NCI-H2107 treated with DMSO at 0.1 percent for 48 hours (cell line): ENCODE data around the gene UNC13B.

Source experiments
- DNase-seq: peaks from one replicate; lab custom pipeline; 2025; ENCODE audit not compliant: unreplicated experiment; lab: John Stamatoyannopoulos, UW

Gene UNC13B

DNA sequence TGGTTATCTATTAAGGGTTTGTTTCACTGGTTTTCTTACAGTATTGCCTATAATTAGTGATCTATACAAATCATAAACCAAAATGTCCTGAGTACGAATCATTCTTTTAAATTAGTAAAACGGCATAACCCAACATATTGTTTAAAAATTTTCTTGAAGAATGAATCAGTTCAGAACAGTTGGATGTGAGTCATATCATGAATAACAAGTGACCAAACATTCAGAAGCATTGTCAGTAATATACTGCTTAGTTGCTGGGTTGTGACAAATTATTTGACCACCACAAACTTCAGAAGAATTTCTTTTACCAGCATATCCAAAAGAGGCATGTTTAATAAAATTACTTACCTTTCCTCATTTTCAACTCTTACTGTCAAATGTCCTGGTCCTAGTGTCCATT lies 111.2 kb downstream of the UNC13B start:
- DNase-seq = no peak

DNA sequence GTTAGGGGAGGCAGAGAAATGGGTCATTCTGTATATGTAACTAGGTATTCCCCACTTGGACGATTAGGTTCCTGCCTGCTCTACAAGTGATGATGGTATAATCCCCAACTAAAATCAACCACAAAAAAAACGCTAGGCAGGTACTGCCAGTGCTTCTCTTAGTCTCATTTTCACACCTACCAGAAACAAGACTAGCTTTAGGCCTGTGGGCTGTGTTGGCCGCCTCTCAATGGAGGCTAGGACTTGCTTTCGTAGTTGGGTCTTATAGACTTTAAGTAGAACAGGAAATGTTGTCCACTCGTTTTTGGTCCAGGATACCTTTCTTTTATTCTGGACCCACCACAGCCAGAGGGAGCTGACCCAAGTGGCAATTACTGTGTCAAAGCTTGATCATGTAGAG lies 111.8 kb downstream of the UNC13B start:
- no peak for DNase-seq

DNA sequence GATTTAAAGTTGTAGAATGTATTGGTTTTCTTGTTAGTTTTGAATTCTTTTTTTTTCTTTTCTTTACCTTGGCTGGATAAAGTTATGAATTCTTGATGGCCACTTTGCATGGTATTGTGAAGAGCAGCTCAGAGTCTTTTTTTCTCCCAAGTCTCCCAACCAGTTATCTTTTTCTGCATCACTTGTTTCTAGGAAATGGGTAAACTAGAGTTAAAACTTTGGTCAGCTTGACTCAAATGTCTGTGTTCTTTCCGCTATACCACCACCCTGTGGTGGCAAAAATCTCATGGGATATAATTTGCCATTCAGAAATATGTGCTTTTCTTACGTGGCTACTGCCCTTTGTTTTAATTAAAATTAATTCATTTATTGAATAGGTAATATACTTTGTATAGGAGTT lies 113.2 kb downstream of the UNC13B start:
- DNase-seq = no peak

DNA sequence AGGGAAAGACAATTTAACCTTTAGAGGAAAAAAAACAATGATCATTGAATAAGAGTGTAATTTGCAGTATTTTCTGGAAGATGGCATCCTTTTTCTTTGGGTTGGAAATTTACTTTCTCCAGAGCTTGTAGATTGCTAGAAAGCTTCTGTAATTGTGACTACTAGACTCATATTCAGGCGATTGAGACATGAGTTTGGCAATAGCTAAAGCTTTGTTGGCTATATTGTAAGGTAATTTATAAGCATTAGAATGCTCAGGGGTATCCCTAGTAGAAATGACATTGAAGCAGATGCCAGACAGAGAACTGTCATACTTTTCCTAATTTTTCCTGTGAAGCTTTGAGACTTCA lies 115.3 kb downstream of the UNC13B start:
- no peak for DNase-seq

DNA sequence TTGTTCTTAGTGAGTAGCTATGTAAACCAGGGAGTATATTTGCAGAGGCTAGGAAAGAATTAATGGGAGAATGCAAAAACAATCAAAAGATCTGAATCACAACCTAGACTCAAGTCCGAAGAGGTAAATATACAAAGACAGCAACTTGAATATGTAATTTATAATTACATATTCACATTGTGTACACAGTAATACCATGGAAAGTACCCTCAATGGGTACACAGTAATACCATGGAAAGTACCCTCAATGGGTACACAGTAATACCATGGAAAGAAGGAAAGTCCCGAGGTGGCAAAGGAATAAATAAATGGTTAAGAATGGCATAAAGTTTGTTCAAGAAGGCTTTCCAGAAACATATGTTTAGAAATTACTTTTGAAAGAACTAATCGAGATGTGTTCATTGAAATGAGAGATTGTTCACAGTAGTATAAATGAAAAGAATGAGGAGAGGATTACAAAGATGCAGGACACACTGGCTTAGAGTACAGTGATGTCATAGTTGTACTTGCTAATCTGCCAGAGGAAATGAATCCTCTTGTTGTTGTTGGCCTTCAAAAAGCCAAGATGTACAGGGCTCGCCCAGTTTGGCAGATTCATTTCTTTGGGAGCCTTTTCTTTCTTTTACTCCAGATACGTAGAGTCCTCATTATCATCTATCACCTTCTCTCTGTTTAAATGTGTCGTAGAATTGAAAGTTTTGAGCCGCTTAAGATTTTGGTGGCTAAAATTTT lies 116.0 kb downstream of the UNC13B start:
- DNase-seq = no peak

DNA sequence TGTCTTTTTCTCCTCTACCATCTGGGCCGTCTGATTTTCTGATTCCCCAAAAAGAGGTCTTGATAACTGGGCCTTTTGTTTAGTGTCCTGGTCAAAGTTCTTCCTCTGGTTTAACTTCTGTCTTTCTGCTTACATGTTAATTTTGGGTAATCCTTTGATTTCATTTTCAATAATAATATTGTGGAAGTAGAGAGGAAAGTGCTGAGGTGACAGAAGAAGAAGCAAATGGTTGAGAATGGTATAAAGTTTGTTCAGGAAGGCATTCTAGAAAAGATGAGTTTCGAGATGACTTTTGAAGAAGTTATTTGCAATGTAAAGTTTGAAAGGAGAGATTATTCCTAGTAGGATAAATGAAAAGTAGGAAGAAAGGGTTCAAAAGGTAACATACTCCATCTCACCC lies 118.1 kb downstream of the UNC13B start:
- no peak for DNase-seq

DNA sequence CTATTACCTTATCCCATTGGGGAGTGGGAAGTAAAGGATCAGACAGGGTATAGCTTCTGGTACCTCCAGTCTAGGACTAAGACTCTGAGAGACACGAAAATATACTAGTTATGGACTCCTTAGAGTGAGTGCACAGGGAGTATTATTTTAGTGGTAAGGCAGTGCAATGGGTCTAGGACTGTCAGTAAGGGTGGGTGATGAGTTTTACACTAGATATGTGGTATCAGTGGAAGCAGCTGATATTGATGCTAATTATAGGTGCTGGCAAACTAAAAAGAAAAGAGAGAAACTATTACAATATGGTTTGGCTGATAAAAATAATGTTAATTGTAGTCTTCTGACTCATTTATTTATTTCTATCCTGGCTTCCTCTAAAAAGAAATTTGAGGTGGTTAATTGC lies 118.6 kb downstream of the UNC13B start:
- DNase-seq = no peak

DNA sequence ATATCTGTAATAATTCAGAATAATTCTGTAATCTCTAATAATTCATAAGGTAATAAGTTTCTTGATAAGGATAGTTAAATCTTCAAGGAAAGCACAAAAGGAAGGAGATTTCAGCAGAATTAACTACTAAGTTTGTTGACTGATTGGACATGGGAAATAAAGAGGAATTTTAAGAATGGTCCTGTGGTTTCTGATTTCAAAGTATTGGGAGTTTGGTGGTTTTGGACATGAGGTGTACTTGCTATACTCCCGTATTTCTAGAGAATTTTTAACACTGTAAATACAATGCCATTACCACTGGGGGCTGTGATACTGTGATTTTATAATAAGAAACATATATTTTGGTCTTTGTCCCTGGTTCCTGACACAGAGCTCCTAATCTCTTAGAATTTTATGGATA lies 123.9 kb downstream of the UNC13B start:
- DNase-seq = no peak

DNA sequence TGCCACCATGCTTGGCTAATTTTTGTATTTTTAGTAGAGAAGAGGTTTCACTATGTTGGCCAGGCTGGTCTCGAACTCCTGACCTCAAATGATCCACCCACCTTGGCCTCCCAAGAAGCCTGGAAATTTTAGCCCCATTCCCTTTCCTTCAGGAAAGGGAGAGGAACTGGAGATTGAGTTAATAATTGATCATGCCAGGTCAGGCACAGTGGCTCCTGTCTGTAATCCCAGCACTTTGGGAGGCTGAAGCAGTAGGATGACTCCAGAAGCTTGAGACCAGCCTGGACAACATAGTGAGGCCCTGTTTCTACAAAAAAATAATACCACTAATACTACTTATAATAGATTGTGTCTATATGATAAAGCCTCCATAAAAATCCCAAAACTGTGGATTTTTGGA lies 124.6 kb downstream of the UNC13B start:
- DNase-seq = no peak

DNA sequence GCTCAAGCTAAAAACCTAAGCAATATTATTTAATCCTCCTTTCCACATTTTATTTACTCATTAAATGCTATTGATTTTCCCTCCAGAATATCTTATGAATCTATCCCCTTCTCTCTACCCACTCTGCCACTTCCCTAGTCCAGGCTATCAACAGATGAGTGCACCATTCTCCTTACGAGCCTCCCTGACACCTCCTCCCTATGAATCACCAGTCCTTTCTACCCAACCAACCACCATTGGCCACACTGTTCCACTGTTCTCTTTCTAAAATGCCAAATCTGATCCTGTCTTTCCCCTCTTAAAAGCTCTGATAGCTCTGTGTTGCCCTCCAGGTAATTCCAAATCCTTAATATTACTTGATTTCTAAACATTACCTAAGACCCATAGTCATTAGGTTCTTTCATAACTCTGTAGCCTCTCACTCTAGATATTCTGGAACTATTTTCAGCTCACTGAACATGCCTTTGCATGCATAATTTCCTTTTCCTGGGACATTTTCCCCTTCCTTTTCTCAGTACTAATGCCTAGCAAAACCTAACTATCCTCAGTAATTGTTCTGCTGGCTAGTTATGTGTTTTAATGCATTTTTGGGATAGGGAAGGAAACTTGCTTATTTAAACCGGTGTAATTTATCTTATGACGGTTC lies 126.3 kb downstream of the UNC13B start:
- no peak for DNase-seq

DNA sequence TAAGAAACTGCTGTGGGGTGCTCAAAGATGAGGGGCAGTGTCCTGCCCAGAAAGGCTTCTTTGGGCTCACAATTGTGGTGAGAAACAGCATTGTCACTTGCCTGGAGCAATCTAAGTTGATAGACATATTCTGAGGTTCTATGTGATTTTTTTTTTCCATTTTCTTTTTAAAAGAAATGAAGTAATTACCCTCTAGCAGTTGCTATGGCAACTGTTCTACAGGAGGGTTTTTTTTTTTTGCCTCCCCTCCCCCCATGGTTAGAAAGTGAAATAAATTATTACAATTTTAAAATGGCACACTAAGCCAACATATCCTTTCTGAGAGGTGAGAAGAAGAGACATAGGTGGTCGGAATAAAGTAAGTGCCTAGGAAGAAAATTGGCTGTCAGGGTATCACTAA lies 127.0 kb downstream of the UNC13B start:
- DNase-seq = no peak

DNA sequence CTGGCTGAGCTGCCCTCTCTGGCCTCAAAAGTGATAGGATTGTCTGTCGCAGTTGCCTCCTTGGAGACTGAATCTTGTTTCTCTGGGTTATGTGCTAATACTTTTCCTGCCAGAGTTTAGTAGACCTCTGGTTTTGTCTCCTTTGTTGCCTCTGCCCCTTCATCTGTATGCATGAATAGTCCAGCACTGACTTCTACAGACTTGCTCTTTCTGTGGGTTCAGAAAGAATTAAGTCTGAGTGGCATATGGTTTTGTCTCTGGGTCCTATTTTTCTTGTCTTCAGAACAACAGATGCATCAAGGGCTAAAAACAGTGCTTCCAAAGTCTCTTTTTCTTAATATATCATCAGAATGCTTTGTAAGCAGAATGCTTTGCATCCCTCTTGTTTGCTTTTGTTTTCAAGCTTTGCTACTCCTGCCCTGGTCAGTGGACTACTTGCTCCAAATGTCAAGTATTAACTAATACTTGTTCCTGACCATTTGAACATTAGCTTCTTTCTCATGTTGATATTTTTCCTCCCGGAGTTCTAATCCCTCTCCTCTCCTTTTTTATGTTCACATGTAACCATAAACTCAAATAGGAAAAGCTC lies 131.7 kb downstream of the UNC13B start:
- no peak for DNase-seq

DNA sequence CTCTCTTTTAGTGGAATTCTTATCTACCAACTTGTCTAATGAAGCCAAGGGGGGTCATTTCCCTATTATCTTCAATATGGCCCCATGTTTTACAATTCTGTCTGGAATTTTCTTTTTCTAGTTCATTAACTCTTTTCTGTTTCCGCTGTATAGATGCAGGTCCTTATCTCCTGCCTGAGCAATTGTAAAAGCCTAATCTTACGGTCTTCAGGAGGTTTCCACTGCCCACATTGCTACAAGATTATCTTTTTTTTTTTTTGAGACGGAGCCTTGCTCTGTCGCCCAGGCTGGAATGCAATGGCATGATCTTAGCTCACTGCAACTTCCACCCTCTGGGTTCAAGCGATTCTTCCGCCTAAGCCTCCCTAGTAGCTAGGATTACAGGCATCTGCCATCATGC lies 132.3 kb downstream of the UNC13B start:
- DNase-seq = no peak

DNA sequence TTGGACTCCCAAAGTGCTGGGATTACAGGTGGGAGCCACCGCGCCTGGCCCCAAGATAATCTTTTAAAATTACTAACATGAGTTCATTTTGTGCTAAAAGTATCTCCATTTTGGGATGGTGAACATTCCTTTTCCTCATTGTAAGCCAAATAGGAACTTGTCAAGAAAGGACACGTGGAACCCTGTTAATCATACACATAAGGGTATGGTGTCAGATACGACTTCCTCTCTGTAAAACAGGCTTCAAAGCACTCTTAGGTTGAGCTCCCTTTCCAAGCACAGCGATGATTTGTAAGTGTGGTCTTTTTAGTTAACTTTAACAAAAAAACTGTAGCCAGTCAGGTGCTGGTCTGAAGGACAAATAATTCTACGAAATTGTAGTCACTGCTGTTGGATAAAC lies 132.7 kb downstream of the UNC13B start:
- DNase-seq = no peak

DNA sequence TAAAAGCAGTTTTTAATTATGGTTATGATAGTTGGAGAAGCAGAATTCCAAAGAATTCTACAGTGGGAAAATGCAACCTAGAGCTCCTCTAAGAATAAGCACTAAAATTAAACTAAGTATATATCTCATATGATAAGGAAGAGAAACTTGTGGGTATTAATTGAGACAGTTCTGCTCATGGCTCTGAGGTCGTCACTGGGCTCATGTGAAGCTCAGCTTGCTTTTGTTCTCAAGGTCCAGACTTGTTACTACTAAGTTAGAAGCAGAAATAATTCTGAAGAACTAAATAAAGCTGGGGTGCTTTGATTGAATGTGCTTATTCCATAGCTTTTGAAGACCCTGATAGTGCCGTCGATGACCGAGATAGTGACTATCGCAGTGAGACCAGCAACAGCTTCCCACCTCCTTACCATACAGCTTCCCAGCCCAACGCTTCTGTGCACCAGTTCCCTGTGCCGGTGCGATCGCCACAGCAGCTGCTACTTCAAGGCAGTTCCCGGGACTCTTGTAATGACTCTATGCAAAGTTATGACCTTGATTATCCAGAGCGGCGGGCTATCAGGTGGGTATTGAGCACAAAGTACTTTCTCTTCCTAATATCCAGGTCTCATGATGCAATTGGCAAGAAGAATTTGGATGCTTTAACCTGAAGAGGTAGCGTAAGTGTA lies 133.7 kb downstream of the UNC13B start:
- DNase-seq = no peak

DNA sequence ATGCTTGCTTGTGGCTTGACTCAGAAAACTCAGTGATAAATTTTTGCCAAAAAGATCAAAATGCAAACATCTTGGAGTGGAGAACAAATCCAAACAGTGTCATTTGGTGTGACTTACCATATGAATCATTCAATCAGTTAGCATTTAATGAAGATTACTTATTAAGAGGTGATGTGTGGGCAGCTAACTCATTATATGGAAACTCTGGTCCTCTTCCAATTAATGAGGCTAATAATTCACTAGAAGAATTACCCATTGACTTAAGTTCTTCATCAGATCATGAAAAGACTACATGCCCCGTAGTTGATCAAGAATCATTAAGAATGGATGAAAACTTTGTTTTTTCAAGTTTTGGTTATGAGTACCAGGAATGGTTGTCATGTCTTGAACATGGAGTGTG lies 141.8 kb downstream of the UNC13B start:
- DNase-seq = no peak

DNA sequence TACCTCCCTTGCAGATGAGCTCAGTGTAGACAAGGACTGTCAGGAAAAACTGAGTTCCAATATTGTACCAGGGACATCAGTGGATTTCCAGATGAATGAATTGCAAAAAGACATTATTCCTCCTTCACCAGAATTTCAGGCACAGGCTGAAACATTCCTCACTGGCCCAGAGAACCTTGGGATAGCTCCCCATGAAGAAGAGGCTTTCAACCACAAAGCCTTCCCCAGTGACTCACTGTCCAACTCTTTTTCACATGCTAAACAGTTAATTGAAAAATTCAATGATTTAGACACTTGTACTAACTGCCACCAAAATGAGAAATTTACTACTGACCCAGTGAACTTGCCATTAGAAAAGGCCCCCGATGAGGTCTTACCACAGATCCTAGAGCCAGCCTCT lies 144.5 kb downstream of the UNC13B start:
- no peak for DNase-seq

DNA sequence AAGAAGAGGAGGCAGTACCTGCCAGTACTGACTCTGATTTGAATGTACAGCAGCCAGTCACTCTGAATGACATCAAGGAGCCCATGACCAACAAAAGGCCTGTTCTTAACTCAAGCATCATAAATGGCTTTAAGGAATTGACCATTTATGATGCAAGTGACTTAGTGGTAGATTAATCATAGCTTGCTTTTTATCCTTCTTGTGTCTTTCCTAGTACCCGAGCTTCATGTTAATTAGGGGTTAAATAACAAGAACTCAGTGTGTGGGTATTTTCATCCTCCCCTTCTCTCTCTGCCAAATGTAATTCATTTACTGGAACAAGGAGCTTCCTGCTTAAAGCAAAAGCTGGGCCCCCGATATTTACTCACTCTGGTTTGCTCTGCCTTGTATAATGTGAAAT lies 146.5 kb downstream of the UNC13B start:
- DNase-seq = no peak

DNA sequence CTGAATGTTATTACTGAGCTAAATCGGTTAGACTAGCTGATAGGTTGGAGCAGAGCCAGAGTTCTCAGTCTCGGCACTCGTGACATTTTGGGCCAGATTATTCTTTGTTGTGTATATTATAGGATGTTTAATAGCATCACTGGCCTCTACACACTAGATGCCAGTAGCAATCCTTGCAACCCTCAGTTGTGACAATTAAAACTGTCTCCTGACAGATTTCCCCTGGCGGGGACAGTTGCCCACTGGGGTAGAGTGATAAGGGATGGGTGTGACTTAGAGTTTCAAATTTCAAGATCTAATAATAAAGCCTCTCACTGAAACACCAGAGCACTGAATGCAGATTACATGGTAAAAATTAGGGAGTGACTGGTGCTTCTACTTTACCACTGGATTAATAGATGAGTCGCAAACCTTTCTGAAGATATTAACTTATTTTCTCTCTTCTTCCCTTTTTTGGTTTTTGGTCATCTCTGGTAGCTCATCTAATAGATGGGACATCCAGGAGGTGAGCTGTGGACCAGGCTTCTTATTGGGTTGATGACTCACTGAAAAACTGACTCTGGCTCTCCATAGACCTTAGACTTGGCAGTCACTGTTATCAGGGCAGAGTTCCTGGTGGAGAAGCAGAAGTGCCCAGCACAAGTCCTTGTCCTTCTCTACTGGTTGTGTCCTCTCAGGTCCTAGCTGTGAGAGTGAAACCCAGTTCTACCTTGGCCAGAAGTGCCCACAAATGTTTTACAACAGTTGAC lies 150.3 kb downstream of the UNC13B start:
- DNase-seq = no peak

DNA sequence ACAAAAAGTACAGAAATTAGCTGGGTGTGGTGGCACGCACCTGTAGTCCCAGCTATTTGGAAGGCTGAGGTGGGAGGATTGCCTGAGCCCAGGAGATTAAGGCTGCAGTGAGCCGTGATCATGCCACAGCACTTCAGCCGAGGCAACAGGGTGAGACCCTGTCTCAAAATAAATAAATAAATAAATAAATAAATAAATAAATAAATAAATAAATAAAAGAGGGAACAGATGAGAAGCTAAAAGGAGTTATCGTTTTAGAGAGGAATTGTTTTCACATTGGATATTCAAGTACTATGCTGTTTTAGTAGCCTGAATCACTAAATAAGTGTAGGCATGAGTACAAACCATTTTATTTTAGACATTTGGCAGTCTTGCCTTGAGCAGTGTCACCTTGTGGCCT lies 151.7 kb downstream of the UNC13B start:
- no peak for DNase-seq

DNA sequence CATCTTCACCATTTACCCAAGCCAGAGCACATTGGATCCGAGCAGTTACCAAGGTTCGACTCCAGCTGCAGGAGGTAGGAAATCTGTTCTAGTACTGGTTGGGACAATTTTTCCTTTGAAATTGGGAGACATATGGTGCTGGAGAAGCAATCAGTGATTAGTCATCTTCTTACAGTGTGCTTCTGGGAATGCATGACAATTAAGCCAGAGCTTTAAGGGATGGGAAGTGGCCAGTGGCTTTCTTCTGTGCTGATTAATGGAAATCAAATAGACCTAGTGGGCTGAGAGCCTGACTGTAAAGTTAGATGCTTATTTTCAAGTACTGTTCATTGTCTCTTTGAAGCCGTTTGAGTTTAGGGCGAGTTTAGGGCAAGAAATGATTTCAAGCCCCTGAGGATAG lies 152.1 kb downstream of the UNC13B start:
- DNase-seq = no peak

DNA sequence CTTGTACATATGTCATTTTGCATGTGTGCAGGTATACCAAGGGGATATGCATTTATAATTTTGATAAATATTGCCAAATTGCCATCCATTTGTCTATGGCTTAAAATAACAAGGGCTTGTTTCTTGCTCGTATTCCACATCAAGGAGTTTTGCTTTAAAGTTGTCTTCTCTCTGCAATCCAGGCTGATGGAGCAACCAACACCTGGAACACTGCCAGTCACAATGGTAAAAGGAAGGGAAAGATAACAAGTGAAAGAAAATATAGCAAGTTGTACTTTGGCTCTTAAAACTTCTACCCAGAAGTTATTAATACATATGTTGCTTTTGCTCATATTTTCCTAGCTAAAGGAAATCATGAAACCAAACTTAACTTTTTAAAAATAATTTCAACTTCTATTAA lies 156.9 kb downstream of the UNC13B start:
- DNase-seq = no peak
